Mesodermal cell (in vitro differentiated cells): ENCODE results near the gene CERKL.

Experiments used
- H3K27ac ChIP-seq: 2 replicates; pipeline ENCODE4 v1.7.0; 2013; ENCODE audit warnings: mild to moderate bottlenecking, low read depth, low read length, moderate library complexity; ENCODE audit not compliant: severe bottlenecking
- H3K36me3 ChIP-seq: 2 replicates; pipeline ENCODE4 v1.7.1; 2013; ENCODE audit warnings: mild to moderate bottlenecking, low read length, moderate library complexity; ENCODE audit not compliant: control insufficient read depth, insufficient read depth
- H3K4me1 ChIP-seq: one replicate; pipeline ENCODE4 v1.7.1; 2013; ENCODE audit warnings: mild to moderate bottlenecking, low read length; ENCODE audit not compliant: insufficient read depth, control insufficient read depth, poor library complexity, severe bottlenecking
- H3K4me3 ChIP-seq: 2 replicates; pipeline ENCODE4 v1.7.0; 2013; ENCODE audit warnings: low read length, control low read depth, mild to moderate bottlenecking; ENCODE audit not compliant: insufficient read depth, poor library complexity, severe bottlenecking; ENCODE audit errors: extremely low read depth
- H3K9me3 ChIP-seq: 2 replicates; pipeline ENCODE4 v1.7.1; 2013; ENCODE audit warnings: mild to moderate bottlenecking, low read length, moderate library complexity; ENCODE audit not compliant: control insufficient read depth
- WGBS, 2 experiments: methylation state at CpG; one replicate each; pipeline ENCODE4 v1.1.5; 2013; ENCODE audit warnings: missing lambda C conversion rate in 2 of 2; ENCODE audit not compliant: insufficient coverage in 2 of 2; 5-methylcytosine and 5-hydroxymethylcytosine counted together

Gene CERKL

GRCh38 chr2:181596556-181596955, 60.3 kb downstream of the CERKL start:
- no peak overlapping the region for H3K27ac ChIP-seq
- no peaks in the 10 kb centered on the region for H3K9me3 ChIP-seq
- no peaks in the 10 kb centered on the region for H3K36me3 ChIP-seq
- no CpG with 5 or more reads among the region's 1 CpG for WGBS, 2 experiments
- no peaks in the 10 kb centered on the region for H3K4me1 ChIP-seq
- H3K4me3 ChIP-seq, result no peak overlapping the region

DNA sequence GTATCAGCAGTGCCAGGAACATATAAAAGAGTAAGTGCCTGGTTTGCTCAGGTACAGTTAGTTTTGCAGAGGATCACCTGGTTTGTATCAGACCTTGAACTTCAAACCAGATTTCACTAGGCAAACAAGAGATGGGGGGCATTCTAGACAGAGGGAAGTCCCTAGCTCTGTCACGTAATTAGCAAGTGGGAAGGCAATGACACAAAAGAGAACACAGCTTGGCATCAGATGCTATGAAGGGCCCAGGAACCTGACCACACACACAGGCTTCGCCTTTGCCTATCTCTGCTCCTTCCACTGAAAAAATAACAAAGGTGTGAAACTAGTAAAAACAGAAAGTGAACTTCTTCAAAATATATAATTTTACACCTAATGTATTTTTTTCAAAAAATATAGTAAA, 62.6 kb downstream of the CERKL start:
- Histone ChIP-seq H3K4me3 (no peak overlapping the region), H3K9me3 (no peaks in the 10 kb centered on the region), H3K27ac (no peak overlapping the region), H3K36me3 (no peaks in the 10 kb centered on the region), H3K4me1 (no peaks in the 10 kb centered on the region)
- 33% methylated on average over 1 of the region's 2 CpGs; no CpG with 5 or more reads in 1 of the 2 experiments for WGBS, 2 experiments

DNA sequence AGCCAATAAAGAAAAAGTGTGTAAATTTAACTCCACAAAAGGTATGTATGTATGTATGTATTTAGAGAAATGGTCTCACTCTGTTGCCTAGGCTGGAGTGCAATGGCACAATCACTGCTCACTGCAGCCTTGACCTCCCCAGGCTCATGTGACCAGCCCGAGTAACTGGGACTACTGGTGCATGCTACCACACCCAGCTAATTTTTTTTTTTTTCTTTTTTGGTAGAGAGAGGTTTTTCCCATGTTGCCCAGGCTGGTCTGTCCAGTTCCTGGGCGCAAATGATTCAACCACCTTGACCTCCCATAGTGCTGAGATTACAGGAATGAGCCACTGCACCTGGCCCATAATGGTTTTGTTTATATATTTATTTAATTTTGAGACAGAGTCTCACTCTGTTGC, 67.1 kb downstream of the CERKL start:
- no peaks in the 10 kb centered on the region for H3K9me3 ChIP-seq
- no peaks in the 10 kb centered on the region for H3K4me1 ChIP-seq
- H3K27ac ChIP-seq, result no peak overlapping the region
- no peak overlapping the region for H3K4me3 ChIP-seq
- no CpG with 5 or more reads among the region's 2 CpGs for WGBS, 2 experiments
- no peaks in the 10 kb centered on the region for H3K36me3 ChIP-seq

- Histone ChIP-seq H3K4me3 (no peak overlapping the region), H3K27ac (no peak overlapping the region), H3K4me1 (no peaks in the 10 kb centered on the region), H3K9me3 (no peaks in the 10 kb centered on the region), H3K36me3 (no peaks in the 10 kb centered on the region)
- WGBS, 2 experiments, result no CpG with 5 or more reads among the region's 3 CpGs
These were observed 68.4 kb downstream of the CERKL start for GRCh38 chr2:181588546-181588945.

GRCh38 chr2:181586569-181587081, 70.3 kb downstream of the CERKL start:
- H3K9me3 ChIP-seq, result no peaks in the 10 kb centered on the region
- no peaks in the 10 kb centered on the region for H3K36me3 ChIP-seq
- H3K4me3 ChIP-seq, result no peak overlapping the region
- no peaks in the 10 kb centered on the region for H3K4me1 ChIP-seq
- H3K27ac ChIP-seq, result no peak overlapping the region
- 73 to 80% methylated on average over 1 to 3 of the region's 4 CpGs for WGBS, 2 experiments

DNA sequence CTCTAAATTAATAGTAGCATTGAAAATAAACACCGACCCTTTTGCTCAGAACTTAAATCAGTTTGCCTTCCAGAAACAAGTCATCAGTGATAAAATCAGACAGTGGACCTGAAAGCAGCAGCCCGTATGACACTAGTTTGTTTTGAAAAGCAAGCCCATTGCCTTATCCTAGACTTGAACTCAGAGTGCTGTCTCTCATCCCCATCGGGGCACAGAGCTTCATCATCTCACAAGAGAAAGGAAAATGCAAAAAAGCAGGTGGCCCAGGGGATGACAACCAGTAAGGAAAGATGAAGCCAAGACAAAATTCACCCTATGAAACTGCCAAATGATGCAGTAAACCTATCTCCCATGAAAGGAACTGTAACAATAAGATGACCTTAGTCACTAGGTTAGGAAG, 71.2 kb downstream of the CERKL start:
- no peaks in the 10 kb centered on the region for H3K9me3 ChIP-seq
- H3K4me3 ChIP-seq, result no peak overlapping the region
- no peaks in the 10 kb centered on the region for H3K4me1 ChIP-seq
- no peak overlapping the region for H3K27ac ChIP-seq
- WGBS, 2 experiments, result 59 to 86% methylated on average over 2 of the region's 3 CpGs
- no peaks in the 10 kb centered on the region for H3K36me3 ChIP-seq

DNA sequence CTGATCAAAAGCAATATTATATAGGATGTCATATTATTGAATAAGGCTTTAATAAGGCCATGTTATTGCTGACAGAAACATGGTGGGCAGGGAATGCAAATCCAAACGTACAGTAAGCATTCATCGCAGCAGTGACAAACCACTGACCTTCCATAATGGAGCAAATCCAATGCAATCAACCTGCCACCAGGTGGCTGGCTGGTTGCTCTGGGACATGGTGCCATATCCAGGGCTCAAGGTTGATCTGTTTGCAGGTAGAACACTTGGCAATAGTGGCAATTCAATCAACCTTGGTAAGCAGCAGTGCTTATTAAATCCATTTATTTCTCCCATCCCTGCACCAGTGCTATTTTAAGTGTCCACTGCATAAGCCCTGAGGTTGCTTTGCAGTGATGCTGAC, 75.4 kb downstream of the CERKL start:
- Histone ChIP-seq H3K4me1 (no peaks in the 10 kb centered on the region), H3K36me3 (no peaks in the 10 kb centered on the region), H3K27ac (no peak overlapping the region), H3K4me3 (no peak overlapping the region), H3K9me3 (no peaks in the 10 kb centered on the region)
- WGBS, 2 experiments, result 71% methylated on average over 1 of the region's 2 CpGs; no CpG with 5 or more reads in 1 of the 2 experiments

DNA sequence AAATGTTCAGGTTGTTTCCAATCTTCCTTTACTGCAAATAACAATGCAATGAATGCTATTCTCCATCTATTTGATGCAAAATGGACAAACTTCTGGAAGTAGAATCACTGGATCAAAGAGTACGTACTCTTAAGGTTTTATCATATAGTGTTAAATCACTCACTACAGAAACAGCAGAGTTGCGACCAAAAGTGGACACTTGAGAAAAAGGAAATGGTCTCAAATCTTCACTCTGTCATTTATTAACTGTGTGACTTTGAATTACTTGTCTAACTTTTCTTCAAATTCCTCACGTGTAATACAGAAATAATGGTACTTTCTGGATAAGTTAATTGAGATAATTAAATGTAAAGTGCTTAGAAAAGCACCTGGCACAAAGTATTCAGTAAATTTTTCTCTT, 78.1 kb downstream of the CERKL start:
- Histone ChIP-seq H3K4me1 (no peaks in the 10 kb centered on the region), H3K4me3 (no peak overlapping the region), H3K27ac (no peak overlapping the region), H3K36me3 (no peaks in the 10 kb centered on the region), H3K9me3 (no peaks in the 10 kb centered on the region)
- WGBS, 2 experiments, result no CpG with 5 or more reads among the region's 3 CpGs

GRCh38 chr2:181576431-181576830, 80.5 kb downstream of the CERKL start:
- 88 to 90% methylated on average over 5 of the region's 5 CpGs for WGBS, 2 experiments
- Histone ChIP-seq H3K9me3 (no peaks in the 10 kb centered on the region), H3K4me3 (no peak overlapping the region)

DNA sequence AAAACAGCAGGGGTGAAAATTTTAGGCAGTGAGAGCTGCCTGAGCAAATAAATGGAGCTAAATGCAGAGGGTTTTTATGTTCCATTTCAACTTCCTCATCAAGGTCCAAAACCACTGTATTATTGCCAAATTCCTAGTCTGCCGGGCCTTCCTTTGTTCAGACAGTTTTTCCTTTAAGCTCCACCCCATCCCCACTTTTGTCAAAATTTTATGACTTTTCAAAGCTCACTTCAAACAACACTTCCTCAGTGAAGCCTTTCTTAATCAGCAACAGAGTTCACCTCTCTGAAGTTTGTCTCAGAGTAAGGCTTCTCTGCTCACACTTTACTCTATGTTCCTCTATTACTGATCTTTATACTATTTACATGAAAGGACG, 81.3 kb downstream of the CERKL start:
- WGBS, 2 experiments, result 67 to 75% methylated on average over 1 of the region's 2 CpGs
- Histone ChIP-seq H3K36me3 (no peaks in the 10 kb centered on the region), H3K4me3 (no peak overlapping the region), H3K27ac (no peak overlapping the region), H3K4me1 (no peaks in the 10 kb centered on the region), H3K9me3 (no peaks in the 10 kb centered on the region)

More at GRCh38 chr2:181576431-181576830, 80.5 kb downstream of the CERKL start:
- Histone ChIP-seq H3K36me3 (no peaks in the 10 kb centered on the region), H3K27ac (no peak overlapping the region), H3K4me1 (no peaks in the 10 kb centered on the region)

GRCh38 chr2:181575024-181575649, 81.8 kb downstream of the CERKL start:
- Histone ChIP-seq H3K27ac (no peak overlapping the region), H3K9me3 (no peaks in the 10 kb centered on the region), H3K36me3 (no peaks in the 10 kb centered on the region), H3K4me3 (no peak overlapping the region), H3K4me1 (no peaks in the 10 kb centered on the region)
- 78 to 83% methylated on average over 2 to 3 of the region's 7 CpGs for WGBS, 2 experiments
